ENCODE results near the gene PIK3R5.

PIK3R5 gene

DNA sequence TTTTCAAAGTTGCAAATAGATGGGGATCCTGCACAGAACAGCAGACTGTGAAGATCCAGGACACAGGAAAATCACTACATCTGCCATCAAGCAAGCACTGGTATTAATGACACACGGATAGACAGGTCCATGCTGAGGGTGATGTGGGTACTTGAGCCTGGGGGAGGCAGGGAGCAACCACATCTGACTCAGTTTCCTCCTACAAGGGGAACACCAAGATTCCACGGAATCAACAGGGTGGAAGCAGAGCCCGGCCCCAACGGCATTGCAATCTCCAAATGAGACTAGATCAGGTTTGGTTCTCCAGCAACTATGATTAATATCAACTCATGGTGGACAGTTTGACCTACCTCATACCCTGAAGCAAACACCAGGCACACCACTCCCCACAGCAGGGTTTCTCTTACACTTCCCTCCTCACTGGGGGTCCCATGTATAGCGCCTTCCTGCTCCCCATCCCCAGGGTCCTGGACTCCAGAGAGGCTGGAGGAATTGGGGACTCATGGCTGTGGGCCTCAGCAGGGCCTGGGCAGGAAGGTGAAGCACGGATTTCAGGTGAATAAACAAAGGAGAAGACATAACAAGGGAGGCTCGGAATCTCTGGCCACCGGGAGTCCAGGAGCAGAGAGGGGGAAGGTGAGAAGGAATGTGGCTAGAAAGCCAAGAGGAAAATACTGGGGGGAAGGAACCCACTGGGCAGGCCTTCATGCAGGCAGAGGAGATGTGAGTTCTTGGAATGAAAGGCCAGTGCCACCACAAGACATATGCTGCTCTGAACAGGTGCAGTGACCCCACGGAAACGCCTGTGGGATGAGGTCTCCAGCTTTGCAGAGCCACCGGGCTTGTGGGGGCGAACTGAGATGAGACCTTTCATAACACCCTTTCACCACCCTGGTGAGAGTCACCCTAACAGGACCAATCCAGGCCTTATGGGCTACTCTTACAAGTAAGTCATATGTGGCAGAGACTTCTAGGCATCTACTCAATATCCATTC lies 68.6 kb downstream of the PIK3R5 start:
- DNase-seq (ENCODE audit: low read depth), result no peak

DNA sequence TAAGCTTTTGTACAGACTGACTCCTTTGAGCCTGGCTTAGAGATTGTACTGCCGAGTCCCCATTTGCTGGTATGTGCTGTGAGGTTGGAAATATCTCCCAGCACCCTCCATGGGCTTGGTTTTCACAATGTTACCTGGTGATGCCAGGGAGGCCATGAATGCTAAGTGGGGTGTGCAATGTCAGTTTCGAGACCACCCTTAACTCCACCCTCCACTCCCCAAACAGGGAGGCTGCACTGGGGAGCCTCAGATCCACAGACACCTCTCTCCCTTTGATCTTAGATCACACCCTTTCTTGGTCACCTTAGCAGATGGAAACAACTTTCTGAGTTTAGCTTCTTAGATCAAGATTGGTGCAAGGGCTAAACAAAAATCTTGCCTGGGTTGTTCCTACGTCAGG lies 69.4 kb downstream of the PIK3R5 start:
- no peak for DNase-seq (ENCODE audit: low read depth)

DNA sequence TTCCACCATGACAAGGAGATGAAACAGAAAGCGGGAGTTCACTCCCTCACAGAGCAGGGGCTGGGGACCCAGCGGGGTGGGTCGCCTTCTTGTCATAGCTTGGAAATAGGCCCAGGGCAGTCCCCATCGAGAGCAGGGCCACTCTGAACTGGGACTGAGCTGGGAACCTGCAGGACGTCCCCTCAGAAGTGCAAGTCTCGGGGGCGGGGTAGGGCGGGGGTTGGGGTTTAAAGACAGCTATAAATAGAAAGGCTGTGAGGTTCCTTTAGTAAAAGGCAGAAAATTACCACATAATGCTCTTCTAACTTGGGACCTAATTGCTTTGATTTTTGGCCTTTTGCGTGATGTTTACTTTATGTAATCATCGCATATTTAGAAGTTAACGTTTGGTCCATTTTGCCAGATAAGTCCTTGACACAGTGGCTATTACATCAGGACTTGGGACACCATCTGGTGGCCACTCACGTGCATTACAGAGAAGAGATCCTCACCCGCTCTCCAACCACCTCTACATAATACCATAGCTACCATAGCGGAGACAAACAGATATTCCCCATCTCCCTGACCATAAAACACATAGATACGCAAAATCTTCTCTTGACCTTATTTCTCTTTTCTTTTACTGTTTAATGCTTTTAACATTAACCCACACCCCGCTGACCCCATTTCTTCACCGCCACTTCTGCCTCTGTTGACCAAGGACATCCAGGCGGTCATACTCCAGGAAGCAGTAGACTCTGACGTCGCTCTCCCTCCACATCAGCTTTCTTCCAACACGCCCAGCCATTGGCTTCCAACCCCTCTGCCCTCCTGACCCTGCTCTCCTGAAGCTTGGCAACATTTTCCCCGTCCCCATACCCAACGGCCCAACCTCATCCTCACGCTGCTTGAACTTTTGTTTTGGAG lies 70.6 kb downstream of the PIK3R5 start:
- DNase-seq (ENCODE audit: low read depth), result peak; percentile 75

DNA sequence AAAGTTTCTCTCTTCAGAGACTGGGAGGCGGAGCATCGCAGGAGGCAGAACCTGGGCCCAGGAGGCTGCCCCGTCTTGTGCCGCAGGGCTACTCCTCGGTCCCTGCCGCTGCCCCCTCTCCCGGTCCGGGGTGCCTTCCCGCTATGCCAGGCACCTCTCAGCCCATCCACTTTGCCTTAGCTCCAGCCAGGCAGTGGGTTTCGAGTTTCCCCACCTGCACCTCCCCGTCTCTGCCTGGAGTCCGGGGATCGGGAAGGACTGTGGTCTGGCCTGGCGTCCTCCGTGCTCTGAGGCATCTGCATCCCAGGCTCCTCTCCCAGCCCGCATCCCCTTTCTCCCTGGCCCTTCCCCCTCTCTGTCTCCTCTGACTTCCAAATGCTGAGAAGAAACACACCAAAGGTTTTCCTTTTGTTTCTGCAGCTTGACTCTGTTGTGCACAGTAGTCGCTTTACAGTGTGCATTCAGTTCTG lies 71.3 kb downstream of the PIK3R5 start:
- no peak for DNase-seq (ENCODE audit: low read depth)

DNA sequence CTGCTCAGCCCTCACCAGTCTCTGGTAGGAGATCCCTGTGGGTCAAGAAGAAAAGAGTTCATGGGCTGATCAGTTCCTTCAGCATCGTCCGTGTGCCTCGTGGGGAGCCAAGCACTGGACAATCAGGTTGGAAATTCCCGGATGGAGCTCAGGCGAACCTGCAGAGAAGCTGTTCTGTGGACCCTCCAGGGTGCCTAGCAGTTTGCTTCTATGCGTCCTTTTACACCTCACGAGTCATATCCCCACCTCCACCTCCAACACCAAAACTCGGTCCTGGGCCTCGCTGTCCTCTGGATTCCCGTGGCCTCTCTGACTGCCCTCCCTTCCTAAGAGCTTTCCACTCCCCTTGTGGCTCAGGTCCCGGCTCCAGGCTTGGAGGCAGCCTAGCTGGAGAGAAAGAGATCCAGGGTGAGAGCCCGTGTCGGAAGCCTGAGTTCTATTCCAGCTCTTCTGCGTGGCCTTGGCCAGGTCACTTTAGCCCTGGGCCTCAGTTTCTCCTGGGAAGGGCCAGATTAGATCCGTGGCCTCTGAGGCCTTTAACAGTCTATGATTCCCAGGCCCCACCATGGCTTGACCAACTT lies 71.8 kb downstream of the PIK3R5 start:
- DNase-seq (ENCODE audit: low read depth), result no peak

DNA sequence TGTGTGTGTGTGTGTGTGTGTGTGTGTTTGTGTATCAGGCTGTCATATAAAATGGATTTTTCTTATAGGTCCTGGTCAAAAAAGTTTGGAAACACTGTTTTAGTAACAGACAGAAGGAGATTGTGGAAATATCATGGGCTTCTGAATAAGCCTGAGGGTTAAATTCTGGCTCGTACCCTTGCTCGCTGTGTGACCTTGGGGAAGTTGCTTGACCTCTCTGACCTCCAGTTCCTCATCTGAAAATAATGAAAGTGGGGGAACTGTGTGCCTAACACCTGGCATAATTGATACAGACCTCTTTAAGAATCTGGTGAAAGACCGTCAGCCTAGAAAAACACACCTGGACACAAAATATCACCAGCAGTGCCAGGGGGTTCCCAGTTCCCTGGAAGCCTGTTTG lies 72.4 kb downstream of the PIK3R5 start:
- no peak for DNase-seq (ENCODE audit: low read depth)

DNA sequence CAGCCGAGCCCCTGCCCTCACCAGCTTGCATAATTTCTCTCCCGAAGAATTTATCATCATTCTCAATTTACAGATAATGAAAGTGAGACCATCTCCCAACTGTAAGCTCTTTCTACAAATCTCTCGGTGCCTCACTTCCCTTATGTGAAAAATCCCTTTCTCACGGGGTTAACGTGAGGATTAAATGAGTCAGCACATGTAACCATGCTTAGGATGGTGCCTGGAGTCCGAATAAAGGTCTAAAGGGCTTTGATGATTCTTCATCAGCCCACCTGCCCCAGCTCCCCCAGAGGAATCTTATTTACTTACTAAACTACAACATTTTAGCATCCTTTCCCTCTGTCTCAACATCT lies 73.2 kb downstream of the PIK3R5 start:
- DNase-seq (ENCODE audit: low read depth), result peak; percentile 19

DNA sequence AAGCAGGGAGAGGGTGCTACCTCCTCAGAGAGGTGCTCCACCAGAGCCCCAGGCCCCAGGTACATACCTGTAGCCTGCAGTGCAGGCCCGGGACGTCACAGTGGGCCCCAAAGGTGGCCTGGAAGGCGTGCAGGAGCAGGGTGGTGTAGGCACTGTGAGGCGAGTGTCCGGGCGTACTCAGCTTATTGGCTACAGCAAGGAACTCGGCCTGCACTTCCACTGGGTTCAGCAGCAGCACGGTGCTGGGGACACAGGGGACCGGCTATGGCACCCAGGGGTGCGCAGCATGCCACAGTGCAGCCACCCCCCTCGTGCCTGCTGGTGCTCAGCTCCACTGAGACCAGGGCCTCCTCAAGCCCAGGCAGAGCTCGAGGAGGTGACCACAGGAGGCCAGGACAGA lies 74.8 kb downstream of the PIK3R5 start:
- DNase-seq (ENCODE audit: low read depth), result no peak

DNA sequence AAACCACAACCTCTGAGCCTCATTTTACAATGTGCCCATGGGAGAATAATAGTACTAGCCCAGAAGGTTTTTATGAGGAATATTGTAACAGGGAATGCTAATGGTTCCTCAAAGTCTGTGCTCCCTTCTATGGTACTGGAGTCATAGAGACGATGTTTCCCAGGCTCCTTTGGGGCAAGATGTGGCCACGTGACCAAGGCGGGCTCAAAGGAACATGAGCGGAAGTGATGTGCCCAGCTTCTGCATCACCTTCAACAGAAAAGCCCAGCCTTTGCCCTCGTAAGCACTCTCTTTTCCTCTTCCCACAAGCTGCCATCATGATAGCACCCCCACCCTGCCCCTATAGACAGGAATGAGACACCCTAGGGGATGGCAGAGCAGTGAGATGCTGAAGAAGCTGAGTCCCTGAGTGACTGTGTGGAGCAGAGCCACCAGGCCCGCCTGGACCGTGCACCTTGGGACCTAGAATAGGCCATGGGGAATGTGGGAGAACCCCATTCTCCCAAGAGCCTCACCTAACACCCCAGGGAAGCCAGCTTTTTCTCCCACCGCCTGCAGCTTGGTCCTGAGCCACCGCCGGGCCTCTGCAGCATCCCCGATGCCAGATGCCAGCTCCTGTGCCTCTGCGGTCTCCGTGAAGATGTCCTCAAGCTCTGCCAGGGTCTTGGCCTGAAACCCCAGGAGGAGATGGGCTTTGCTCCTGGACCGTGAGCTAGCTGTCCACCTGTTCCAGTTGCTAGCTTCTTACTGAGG lies 75.9 kb downstream of the PIK3R5 start:
- DNase-seq (ENCODE audit: low read depth), result no peak

DNA sequence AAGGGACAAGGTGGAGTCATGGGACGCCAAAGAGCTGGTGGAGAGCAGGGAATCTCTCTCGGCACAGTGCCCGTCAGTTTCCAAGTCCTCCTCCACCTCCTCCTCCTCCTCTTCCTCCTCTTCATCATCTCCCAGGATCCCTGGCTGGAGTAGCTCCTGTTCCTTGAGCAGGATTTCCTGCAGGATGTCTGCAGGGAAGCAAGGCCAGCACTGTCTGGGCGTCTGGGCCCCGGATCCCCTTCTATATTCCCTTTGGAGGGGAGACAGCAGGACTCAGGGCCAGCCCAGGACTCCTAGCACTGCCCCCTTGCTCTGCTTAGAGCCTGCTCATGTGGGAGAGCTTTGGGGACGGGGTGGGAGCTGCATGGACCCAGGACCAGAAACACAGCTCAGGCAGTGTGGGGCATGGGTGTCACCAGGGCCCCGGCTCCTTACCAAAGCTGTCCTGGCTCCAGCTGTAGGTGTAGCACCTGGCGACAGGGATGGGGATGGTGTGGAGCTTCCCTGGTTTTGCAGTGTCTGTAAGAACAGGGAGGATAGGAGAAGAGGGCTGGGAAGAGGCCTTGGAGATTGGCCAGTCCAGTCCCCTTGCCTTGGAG lies 76.7 kb downstream of the PIK3R5 start:
- DNase-seq (ENCODE audit: low read depth), result no peak

DNA sequence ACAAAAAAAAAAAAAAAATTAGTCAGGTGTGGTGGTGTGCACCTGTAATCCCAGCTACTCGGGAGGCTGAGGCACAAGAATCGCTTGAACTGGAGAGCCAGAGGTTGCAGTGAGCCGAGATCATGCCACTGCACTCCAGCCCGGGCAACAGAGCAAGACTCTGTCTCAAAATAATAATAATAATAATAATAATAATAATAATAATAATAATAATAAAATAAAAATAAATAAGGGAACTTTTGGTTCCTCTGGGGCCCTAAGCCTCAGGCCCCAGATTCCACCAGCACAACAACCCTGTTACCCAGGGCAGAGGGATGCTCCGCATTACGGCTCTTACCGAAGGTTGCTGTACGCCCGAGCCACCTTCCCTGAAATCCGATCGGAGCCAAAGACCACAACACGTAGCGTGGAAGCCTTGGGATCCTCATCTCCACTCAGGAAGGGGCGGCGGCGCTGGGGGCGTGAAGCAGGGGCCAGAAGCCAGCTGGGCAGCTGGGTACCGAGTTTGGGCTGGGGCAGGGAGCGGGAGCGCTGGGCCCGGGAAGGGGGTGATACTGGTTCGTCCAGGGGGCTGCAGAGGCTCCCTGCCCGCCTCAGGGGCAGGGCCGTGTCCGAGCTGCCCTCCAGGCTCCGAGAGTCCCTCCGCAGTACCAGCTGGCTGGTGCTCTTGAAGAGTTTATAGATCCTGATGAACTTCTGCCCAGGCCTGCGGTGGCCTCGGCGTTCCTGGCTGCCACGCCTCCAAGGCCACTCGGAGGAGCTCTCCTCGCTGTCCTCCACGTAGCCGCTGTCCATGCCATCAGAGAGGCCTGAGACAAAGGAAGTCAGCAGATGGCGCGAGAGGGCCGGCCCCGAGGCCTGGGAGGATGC lies 77.4 kb downstream of the PIK3R5 start:
- DNase-seq (ENCODE audit: low read depth), result peak; percentile 71

DNA sequence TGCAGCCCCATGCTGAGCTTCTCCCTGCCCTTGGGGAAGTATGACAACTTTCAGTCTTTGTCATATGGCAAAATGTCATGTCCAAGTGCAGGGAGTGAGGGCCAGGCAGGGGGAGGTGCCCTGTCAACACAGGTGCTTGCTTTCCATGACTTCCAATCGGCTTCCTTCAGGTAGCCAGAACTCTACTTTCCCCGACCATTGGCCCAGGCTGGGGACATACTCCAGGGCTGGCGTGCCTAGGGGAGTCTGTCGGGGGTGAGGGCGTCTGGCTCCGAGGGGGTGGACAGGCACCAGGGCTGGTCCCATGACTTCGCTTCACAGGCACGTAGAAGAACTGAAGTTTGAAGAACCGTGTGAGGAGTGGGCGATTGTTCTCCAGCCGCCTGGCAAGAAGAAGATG lies 78.2 kb downstream of the PIK3R5 start:
- no peak for DNase-seq (ENCODE audit: low read depth)

DNA sequence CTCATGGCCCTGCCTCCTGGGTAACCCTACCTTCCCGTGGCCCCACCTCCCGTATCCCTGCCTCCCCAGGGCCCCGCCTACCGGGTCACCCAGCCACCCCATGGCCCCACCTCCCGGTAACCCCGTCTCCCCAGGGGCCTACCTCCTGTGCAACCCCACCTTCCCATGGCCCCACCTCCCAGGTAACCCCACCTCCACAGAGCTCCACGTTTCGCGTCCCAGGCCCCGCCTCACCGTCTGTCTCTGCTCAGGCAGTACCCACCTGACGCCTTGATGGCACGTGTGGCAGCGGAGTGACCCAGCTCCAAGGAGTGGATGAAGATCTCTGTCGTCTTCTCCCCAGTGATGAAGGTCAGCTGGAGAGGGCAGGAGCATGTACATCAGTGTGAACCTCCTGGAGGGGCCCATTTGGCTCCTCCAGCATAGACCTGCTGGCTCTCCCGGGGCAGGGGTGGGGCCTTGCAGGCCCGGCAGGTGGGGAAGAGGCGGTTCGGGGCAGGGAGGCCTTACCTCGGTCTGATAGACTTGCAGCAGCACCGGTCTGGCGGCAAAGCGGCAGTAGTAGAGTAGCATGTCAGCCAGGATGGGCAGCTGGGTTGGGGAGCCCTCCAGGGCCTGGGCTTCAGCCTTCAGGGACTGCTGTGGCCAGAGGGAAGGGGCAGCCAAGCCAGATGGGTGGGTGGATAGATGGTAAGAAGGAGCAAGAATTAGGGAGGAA lies 79.4 kb downstream of the PIK3R5 start:
- no peak for DNase-seq (ENCODE audit: low read depth)

DNA sequence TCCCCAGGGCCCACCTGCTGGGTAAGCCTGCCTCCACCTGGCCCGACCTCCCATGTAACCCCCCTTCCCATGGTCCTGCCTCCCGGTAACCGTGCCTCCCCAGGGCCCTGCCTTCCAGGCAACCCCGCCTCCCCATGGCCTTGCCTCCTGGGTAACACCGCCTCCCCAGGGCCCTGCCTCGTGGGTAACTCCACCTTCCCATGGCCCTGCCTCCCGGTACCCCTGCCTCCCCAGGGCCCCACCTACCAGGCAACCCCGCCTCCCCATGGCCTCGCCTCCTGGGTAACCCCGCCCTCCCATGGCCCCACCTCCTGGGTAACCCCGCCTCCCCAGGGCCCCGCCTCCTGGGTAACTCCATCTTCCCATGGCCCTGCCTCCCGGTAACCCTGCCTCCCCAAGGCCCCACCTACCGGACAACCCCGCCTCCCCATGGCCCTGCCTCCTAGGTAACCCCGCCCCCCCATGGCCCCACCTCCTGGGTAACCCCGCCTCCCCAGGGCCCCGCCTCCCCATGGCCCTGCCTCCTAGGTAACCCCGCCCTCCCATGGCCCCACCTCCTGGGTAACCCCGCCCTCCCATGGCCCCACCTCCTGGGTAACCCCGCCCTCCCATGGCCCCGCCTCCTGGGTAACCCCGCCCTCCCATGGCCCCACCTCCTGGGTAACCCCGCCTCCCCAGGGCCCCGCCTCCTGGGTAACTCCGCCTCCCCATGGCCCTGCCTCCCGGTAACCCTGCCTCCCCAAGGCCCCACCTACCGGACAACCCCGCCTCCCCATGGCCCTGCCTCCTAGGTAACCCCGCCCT lies 80.1 kb downstream of the PIK3R5 start:
- DNase-seq (ENCODE audit: low read depth), result peak; percentile 23

DNA sequence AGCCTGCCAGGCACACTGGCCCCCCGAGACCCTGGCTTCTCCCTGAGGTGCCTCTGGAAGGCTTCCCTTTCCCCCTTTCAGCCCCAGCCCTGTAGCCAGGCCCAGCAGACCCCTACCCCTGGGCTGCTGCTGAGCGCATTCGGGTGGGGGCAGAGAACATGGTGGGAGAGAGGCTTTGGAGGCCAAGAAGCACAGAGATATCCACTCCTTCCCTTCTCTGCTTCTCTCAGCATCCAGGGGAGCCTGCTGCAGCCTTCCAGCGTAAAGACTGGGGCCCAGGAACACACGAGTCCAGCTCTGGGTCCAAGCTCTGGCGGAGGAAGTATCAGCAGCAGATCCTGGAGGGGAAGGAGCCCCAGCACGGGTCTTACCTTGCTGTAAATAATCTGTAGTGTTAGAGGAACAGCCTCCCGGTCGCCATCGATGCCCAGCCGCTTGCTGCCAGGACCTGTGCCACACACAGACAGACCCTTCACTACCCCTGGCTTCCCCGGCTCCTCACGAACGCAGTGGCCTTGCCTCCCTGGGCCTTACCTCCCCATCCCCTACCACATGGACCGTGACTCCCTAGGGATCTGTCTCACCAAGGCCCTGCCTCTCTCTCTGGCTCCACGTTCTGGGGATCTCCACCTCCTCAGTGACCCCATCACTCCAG lies 81.0 kb downstream of the PIK3R5 start:
- DNase-seq (ENCODE audit: low read depth), result no peak

DNA sequence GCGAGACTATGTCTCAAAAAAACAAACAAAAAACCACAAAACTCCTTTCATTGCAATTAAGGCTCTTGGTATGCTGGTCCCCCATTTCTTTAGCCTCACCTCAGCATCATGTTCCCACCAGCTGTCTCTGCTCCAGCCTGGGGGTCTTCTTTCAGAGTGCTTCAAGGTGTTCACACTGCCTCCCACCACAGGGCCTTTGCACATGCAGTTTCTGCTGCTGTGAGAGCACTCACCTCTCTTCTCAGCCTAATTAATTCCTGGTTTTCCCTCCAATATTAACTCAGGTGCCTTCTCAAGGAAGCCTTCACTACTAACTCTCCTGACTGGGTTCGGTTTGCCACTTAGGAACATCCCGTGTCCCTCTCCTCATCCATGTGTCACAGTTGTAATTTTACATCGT lies 82.2 kb downstream of the PIK3R5 start:
- DNase-seq (ENCODE audit: low read depth), result no peak

DNA sequence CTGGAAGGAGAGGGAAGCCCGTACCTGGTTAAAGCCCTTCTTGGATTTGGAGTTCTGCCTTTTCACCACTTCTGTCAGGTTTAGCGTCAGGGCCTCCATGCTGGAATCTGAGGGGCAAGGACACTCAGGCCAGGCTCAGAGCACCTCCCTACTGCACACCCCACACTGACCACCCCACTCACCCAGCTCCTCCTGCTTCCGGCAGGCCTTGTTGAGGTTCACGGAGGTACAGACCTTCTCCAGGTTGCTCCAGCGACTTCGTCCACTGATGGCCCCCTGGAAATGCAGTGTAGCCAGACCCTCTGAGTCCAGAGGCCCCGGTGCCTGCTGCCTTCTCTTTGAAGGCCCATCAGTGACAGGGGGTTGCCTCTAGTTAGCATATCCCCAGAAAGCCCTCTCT lies 83.9 kb downstream of the PIK3R5 start:
- DNase-seq (ENCODE audit: low read depth), result no peak

DNA sequence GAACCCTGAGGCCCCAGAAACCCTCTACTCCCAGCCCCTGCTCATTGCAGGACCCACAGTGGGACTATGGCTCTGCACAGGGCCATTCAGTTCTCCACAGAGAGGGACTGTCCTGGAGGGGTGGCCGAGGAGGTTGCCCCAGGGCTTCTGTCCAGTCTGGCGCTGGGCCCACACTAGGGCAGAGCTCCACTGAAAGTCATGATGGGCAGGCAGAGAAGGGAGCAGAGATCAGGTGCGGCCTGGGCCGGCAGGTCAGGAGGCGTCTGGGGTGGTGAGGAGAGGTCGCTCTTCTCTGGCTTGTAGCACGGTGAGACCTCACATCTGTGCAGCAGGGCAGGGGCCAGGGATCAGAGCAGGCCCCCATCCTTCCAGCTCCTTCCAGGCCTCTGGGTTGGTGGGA lies 85.0 kb downstream of the PIK3R5 start:
- DNase-seq (ENCODE audit: low read depth), result no peak
